ENCODE results near the gene F10.

F10 gene

DNA sequence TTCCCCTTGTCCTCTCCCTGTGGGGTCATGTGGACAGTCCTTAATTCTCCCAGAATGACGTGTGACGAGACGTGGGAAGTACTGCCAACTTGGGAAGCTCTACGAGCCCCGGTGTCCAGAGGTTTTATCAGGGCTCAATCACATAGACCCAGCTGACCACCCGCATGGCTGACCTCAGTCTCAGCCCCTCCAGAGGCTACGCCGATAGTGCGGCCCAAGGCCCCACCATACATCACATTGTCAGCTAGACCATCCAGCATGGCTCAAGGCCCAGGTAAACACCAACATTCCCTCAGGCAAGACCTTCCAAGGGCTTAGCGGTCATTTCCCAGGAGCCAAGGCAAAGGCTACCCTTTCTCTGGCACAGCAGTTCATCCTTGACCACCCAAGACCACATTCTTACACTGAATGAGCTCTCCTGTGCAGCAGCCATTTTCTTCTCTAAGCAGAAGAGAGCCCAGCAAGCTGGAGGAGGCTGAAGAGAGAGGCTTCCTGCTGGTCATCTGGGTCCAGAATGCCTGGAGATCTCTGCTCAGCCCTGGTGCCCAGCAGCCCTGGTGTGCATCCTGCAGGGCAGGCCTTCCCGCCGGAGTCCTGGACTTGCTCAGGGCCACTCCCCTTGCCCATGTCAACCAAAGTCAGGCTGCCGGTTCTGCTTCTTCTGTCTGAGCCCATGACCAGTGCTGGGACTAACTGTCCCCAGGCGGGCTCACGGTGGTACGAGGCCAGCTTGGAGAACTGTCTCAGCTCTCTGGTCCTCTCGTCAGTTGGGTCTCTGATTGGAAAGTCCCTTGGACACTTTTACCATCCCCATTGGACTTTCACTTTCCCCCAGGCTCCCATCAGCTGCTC is 7.9 kb upstream of the F10 start:
- TF ChIP-seq, protein P1, sequence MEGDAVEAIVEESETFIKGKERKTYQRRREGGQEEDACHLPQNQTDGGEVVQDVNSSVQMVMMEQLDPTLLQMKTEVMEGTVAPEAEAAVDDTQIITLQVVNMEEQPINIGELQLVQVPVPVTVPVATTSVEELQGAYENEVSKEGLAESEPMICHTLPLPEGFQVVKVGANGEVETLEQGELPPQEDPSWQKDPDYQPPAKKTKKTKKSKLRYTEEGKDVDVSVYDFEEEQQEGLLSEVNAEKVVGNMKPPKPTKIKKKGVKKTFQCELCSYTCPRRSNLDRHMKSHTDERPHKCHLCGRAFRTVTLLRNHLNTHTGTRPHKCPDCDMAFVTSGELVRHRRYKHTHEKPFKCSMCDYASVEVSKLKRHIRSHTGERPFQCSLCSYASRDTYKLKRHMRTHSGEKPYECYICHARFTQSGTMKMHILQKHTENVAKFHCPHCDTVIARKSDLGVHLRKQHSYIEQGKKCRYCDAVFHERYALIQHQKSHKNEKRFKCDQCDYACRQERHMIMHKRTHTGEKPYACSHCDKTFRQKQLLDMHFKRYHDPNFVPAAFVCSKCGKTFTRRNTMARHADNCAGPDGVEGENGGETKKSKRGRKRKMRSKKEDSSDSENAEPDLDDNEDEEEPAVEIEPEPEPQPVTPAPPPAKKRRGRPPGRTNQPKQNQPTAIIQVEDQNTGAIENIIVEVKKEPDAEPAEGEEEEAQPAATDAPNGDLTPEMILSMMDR (IDR thresholded peaks at IDR 0.05; ENCODE audit: low read depth, low read length, missing control alignments), result no peak
- DNase-seq (ENCODE audit: extremely low read depth, low read depth), result no peak
- no peak overlapping the region for H3K4me3 ChIP-seq (replicated peaks; ENCODE audit: low read depth, low read length)

DNA sequence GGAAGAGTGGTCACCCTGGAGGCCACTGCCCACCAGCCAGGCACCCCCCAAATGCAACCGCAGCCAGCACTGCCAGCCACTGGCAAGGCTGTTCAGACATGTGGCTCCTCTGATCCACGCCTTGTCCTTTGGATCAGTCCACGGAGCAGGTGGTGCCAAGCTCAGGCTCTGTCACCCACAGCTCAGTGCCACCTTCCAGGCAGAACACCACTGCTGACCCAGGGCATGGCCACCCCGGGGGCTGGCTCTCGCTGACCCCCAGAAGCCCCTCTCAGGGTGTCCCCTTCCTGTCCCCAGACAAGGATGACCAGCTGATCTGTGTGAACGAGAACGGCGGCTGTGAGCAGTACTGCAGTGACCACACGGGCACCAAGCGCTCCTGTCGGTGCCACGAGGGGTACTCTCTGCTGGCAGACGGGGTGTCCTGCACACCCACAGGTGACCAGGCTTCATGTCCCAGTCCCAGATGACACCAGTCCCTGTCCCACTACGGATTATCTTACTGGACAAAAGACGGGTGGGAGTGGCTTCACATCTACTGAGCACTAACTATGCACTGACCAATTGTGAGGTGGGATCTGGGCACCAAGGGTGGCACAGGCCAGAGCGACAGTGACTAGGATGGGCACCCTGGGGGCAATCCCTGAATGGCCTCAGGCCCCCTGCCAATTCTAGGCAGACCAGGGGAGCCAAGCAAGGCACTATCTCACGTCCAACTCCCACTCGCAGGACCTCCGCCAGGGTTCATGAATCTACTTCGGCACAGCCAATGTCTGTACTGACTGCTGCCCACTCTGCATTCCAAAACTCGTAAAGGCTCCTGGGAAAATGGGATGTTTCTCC is 7.0 kb upstream of the F10 start:
- no peak for DNase-seq (ENCODE audit: extremely low read depth, low read depth)
- TF ChIP-seq, protein P1 (IDR thresholded peaks at IDR 0.05; ENCODE audit: low read depth, low read length, missing control alignments), result no peak
- H3K4me3 ChIP-seq (replicated peaks; ENCODE audit: low read depth, low read length), result no peak overlapping the region

DNA sequence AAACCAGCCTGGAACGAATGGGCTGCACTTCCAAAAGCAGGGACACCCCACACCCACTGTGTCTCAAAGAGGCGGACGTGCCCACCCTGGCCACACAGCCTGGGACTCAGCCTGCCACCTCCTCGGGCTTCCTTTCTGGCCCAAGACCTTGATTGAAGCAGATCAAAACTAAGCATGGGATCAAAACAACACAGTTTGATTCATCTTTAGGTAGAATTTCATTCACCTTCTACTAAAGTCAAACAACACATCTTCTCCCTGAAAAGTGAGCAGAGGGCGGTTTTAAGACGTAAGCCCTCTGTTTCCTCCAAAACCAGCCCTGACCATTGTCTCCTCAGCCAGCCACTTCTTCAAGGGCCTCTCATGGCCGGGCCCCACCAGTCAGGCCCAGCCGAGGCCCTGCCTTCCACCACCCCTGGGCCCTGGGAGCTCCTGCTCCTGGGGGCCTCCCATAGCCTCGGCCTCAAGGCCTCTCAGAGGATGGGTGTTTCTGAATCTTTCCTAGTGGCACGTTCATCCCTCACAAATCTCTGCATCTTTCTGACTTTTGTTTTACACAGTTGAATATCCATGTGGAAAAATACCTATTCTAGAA is 6.3 kb upstream of the F10 start:
- TF ChIP-seq, protein P1 (IDR thresholded peaks at IDR 0.05; ENCODE audit: low read depth, low read length, missing control alignments), result no peak
- DNase-seq (ENCODE audit: extremely low read depth, low read depth), result no peak
- no peak overlapping the region for H3K4me3 ChIP-seq (replicated peaks; ENCODE audit: low read depth, low read length)

DNA sequence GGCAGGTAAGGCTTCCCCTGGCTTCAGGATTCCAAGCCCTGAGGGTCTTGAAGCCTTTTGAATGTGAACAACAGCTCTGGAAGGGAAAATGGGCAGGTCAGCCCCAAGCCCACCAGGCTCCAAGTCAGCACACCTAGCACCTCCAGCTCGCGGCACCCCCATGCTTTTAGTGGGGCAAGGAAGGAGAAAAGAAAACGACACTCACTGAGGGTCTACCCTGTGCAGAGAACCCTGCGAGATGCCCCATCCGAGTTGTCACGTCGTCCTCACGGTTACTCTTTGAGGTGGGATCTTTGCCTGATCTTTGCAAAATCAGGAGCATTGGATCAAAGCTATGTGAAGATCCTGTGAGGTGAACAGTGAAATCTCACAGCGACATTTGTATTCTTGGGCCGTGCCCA is 5.7 kb upstream of the F10 start:
- DNase-seq (ENCODE audit: extremely low read depth, low read depth), result no peak
- TF ChIP-seq, protein P1 (IDR thresholded peaks at IDR 0.05; ENCODE audit: low read depth, low read length, missing control alignments), result no peak
- no peak overlapping the region for H3K4me3 ChIP-seq (replicated peaks; ENCODE audit: low read depth, low read length)

DNA sequence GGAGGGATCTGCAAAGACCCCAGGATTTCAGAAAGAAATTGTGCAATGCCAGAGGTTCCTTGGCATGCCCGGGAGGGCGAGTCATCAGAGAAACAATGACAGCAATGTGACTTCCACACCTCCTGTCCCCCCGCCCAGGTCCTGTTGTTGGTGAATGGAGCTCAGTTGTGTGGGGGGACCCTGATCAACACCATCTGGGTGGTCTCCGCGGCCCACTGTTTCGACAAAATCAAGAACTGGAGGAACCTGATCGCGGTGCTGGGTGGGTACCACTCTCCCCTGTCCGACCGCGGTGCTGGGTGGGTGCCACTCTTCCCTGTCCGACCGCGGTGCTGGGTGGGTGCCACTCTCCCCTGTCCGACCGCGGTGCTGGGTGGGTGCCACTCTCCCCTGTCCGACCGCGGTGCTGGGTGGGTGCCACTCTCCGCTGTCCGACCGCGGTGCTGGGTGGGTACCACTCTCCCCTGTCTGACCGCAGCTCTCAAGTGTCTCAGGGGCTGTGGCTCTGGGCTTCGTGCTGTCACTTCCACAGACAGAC is 5.2 kb upstream of the F10 start:
- no peak for DNase-seq (ENCODE audit: extremely low read depth, low read depth)
- TF ChIP-seq, protein P1 (IDR thresholded peaks at IDR 0.05; ENCODE audit: low read depth, low read length, missing control alignments), result no peak
- no peak overlapping the region for H3K4me3 ChIP-seq (replicated peaks; ENCODE audit: low read depth, low read length)

DNA sequence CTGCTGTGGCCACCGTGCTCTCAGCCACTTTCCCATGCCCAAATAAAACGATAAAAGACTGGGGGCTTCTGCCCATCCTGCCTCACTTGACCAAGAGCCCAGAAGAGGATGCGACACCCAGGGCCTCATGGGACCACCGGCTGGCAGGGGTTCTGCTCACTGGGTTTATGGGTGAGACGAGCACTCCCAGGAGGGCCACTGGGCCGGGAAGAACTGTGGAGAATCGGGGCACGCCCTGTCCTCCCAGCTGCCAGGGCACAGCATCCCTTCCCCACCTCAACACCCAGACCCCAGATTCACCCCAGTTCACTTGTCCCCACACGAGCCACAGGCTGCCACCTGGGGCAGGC is 4.7 kb upstream of the F10 start:
- TF ChIP-seq, protein P1 (IDR thresholded peaks at IDR 0.05; ENCODE audit: low read depth, low read length, missing control alignments), result no peak
- no peak overlapping the region for H3K4me3 ChIP-seq (replicated peaks; ENCODE audit: low read depth, low read length)

More for the DNA sequence above, 4.7 kb upstream of the F10 start:
- DNase-seq (ENCODE audit: extremely low read depth, low read depth), result no peak

All from HFF-Myc (cell line).